ENCODE measurements around the gene SRD5A1. TPM values are rescaled to one million over a fixed set of nuclear protein-coding genes. Genes with fewer than 3 reads are reported as not detected.

SRD5A1 gene
- total RNA-seq, 1 experiment from 2014 or later, result 29.9 TPM

DNA sequence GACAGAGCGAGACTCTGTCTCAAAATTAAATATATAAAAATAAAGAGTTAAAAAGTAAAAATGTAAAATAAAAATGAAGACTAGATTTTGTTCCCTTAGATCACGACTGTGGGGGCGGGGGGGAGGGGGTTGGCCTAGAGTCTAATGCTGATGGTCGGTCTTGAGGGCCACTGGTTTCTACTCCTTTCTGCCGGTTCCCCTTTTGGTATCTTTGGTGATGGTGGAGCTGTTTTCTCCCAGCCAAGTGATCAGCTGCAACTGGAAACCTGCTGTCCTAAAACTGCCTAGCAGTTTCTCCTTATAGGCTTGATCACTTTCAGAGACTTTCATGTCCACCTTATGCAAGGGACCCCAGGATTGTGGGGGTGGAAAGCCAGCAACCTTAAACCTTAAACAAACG, 1.1 kb downstream of the SRD5A1 start:
- Histone ChIP-seq H3K9me3 (ENCODE audit: control insufficient read depth, low read depth, low read length) (no peaks in the 10 kb centered on the region), H3K4ac (ENCODE audit: low read depth, low read length) (no peak overlapping the region), H4K20me1 (ENCODE audit: control insufficient read depth, insufficient read depth, insufficient read length) (no peaks in the 10 kb centered on the region), H2BK5ac (ENCODE audit: insufficient read length, low read length) (no peak overlapping the region), H4K8ac (replicated peaks; ENCODE audit: insufficient read length, low read depth, low read length) (no peak overlapping the region), H3K9ac (ENCODE audit: extremely low read depth, insufficient read length, low read length) (no peak overlapping the region), H3K79me2 (ENCODE audit: insufficient read depth, low read length) (peaks cover 19% of the 10 kb centered on the region; the same call in 1 of the 2 replicates), H3K27me3 (ENCODE audit: insufficient read depth, low read length) (no peaks in the 10 kb centered on the region), H2BK12ac (ENCODE audit: insufficient read length, low read depth, low read length) (no peak overlapping the region), H3T11ph (ENCODE audit: low read length) (no peak overlapping the region), H4K5ac (ENCODE audit: insufficient read length, low read depth, low read length) (no peak overlapping the region), H2AK5ac (ENCODE audit: insufficient read length, low read length) (no peak overlapping the region), H2BK120ac (ENCODE audit: low read depth, low read length, poor library complexity, severe bottlenecking) (no peak overlapping the region), H3K14ac (ENCODE audit: insufficient read depth, low read length) (no peak overlapping the region), H2AFZ (ENCODE audit: low read length) (no peak overlapping the region), H3K27ac (ENCODE audit: insufficient read length, low read depth, low read length) (no peak overlapping the region), H2BK20ac (ENCODE audit: low read depth, low read length, poor library complexity, severe bottlenecking) (no peak overlapping the region), H3K23ac (ENCODE audit: insufficient read length, low read depth, low read length) (no peak overlapping the region), H3K4me1 (ENCODE audit: insufficient read depth, low read length) (no peaks in the 10 kb centered on the region), H3K23me2 (ENCODE audit: insufficient read length, low read depth, low read length, poor library complexity, severe bottlenecking) (peaks cover 3% of the 10 kb centered on the region), H3K79me1 (ENCODE audit: insufficient read depth, low read depth, low read length, poor library complexity, severe bottlenecking) (no peaks in the 10 kb centered on the region), H3K4me2 (ENCODE audit: insufficient read depth, insufficient read length, low read length) (peak overlapping the region; percentile 96), H4K91ac (ENCODE audit: insufficient read length, low read depth, low read length) (no peak overlapping the region), H3K56ac (ENCODE audit: insufficient read length, low read depth, low read length) (no peak overlapping the region), H3K18ac (ENCODE audit: insufficient read length, low read depth, low read length) (no peak overlapping the region), H2BK15ac (ENCODE audit: low read depth, low read length) (no peak overlapping the region)
- Mint-ChIP-seq H3K4me1 (peaks cover 21 to 29% of the 10 kb centered on the region in 2 experiments), H3K4me3 (peak overlapping the region; percentile 95 to 99), H3K27ac (no peak overlapping the region), H3K9me3 (no peaks in the 10 kb centered on the region), H3K36me3 (ENCODE audit: insufficient read depth in 1 of 3, low read depth in 3 of 3) (peaks cover 25 to 32% (median 27%) of the 10 kb centered on the region in 3 experiments; a peak in 6 of 7 replicates), H3K27me3 (ENCODE audit: low read depth) (no peaks in the 10 kb centered on the region; the same call in 1 of the 2 replicates)
- no peak for DNase-seq
- no CpG with 5 or more reads among the region's 6 CpGs for WGBS (ENCODE audit: extremely low coverage, insufficient read length, low lambda C conversion rate)
- TF ChIP-seq, protein P1, sequence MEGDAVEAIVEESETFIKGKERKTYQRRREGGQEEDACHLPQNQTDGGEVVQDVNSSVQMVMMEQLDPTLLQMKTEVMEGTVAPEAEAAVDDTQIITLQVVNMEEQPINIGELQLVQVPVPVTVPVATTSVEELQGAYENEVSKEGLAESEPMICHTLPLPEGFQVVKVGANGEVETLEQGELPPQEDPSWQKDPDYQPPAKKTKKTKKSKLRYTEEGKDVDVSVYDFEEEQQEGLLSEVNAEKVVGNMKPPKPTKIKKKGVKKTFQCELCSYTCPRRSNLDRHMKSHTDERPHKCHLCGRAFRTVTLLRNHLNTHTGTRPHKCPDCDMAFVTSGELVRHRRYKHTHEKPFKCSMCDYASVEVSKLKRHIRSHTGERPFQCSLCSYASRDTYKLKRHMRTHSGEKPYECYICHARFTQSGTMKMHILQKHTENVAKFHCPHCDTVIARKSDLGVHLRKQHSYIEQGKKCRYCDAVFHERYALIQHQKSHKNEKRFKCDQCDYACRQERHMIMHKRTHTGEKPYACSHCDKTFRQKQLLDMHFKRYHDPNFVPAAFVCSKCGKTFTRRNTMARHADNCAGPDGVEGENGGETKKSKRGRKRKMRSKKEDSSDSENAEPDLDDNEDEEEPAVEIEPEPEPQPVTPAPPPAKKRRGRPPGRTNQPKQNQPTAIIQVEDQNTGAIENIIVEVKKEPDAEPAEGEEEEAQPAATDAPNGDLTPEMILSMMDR (conservative IDR thresholded peaks at IDR 0.05), result no peak

Data from H9 (cell line).